Measurements from ENCODE around the gene SH3D21. TPM values are rescaled to one million over a fixed set of nuclear protein-coding genes. Genes with fewer than 3 reads are reported as not detected.
A peak's percentile ranks its signal among the peaks of the same experiment; 100 is the strongest.

The SH3D21 gene
- total RNA-seq (1 to 10 TPM; 2.6 to 2.7 TPM), polyA plus RNA-seq (under 1 TPM in 2 of 3 donors, not detected in 1; 0.19 to 0.35 TPM), total RNA-seq (3.7 to 8.2 (median 5.2) reads per million in 6 experiments)

- Mint-ChIP-seq H3K4me3 (peak within 1 kb of the TSS; percentile 94 to 98 (median 96)), H3K36me3 (peaks cover 0 to 33% (median 2%) of the 10 kb centered on the region in 3 donors), H3K4me1 (peaks cover 4 to 18% (median 13%) of the 10 kb centered on the region in 4 donors), H3K27me3 (no peaks in the 10 kb centered on the region), H3K27ac (peak within 1 kb of the TSS; percentile 68 to 98 (median 92)), H3K9me3 (no peaks in the 10 kb centered on the region)
- DNase-seq (peak in 8 of 10 donors; percentile 40 to 74 (median 48)), ATAC-seq (peak; percentile 46 to 48)
- POLR2A ChIA-PET: interaction anchor here (0.6 to 2.9 kb wide), 16 partner anchors 9 to 158 kb away, joined by 3 to 10 read pairs (median 4); partner anchors contain the start of genes EVA1B, LSM10 and THRAP3
Measured at GRCh38 chr1:36306210-36306901, at the start of gene SH3D21. Gene SH3D21 (plus strand): TSS chr1:36306368. CDS start chr1:36306421, 53 bp downstream.

DNA sequence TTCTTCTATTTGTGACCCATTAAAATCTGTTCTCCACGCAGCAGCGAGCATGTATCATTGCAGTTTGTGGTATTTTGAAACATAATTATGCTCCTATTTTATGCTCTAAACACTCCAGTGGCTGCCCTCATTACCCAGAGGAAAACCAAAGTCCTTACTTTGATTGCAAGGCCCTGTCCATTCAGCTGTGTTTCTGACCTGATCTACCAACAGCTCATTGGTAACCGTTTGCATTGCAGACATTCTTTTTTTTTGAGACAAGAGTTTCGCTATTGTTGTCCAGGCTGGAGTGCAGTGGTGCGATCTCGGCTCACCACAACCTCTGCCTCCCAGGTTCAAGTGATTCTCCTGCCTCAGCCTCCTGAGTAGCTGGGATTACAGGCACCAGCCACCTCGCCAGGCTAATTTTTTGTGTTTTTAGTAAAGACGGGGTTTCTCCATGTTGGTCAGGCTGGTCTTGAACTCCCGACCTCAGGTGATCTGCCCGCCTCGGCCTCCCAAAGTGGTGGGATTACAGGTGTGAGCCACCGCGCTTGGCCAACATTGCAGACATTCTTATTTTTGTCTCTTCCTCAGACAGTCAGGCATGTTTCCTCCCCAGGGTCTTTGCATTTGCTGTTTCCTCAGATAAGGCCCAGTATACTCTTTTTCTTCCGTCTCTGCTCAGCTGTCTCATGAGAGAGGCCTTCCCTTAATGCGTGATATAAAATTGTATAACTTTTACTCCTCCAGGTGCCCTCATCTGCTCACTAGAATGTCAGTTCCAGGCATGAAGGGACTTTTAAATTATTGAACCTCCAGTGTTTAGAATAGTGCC, 49.4 kb upstream of the SH3D21 start:
- Mint-ChIP-seq H3K36me3 (peaks cover 0 to 64% (median 8%) of the 10 kb centered on the region in 3 donors), H3K27ac (peak overlapping the region in 6 of 10 donors; percentile 30 to 70 (median 52)), H3K4me1 (peaks cover 14 to 64% (median 52%) of the 10 kb centered on the region in 4 donors), H3K27me3 (no peaks in the 10 kb centered on the region), H3K9me3 (no peaks in the 10 kb centered on the region), H3K4me3 (peak overlapping the region in 1 of 10 donors; percentile 7)
- DNase-seq: no peak
- no peak for ATAC-seq
- POLR2A ChIA-PET: no interaction called here

GRCh38 chr1:36257375-36257767, 48.8 kb upstream of the SH3D21 start:
- POLR2A ChIA-PET: no interaction called here
- Mint-ChIP-seq H3K27me3 (no peaks in the 10 kb centered on the region), H3K27ac (peak overlapping the region in 5 of 10 donors; percentile 43 to 70 (median 55)), H3K9me3 (no peaks in the 10 kb centered on the region), H3K4me3 (peak overlapping the region in 1 of 10 donors; percentile 7), H3K4me1 (peaks cover 12 to 59% (median 49%) of the 10 kb centered on the region in 4 donors), H3K36me3 (peaks cover 0 to 69% (median 9%) of the 10 kb centered on the region in 3 donors)
- ATAC-seq: no peak
- no peak for DNase-seq

- Mint-ChIP-seq H3K4me1 (peaks cover 14 to 50% (median 43%) of the 10 kb centered on the region in 4 donors), H3K4me3 (no peak overlapping the region), H3K36me3 (peaks cover 0 to 72% (median 9%) of the 10 kb centered on the region in 3 donors), H3K27ac (peak overlapping the region in 3 of 10 donors; percentile 10 to 55 (median 12)), H3K27me3 (no peaks in the 10 kb centered on the region), H3K9me3 (no peaks in the 10 kb centered on the region)
- ATAC-seq: no peak
- POLR2A ChIA-PET: no interaction called here
- DNase-seq: no peak
Measured at GRCh38 chr1:36258960-36259344, 47.2 kb upstream of the SH3D21 start.

DNA sequence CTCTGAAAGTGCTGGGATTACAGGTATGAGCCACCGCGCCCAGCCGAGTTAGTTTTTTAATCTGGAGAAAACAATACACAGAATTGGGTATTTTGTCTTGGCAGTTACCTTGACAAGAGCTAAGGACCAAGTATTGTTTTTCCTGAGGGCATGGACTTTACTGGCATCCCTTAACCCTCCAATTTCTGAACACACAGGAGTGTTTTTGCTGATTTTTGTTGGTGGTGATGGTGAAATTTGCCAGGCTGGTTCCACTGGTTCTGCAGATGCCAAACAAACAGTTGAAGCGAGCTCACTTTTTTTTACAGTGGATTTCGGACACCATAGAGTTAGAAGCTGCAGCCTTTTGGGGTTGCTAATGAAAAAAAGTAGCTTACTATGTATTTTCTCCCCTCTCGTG, 37.2 kb upstream of the SH3D21 start:
- Mint-ChIP-seq H3K27ac (peak overlapping the region in 6 of 10 donors; percentile 5 to 72 (median 34)), H3K4me1 (peaks cover 3 to 30% (median 19%) of the 10 kb centered on the region in 4 donors), H3K9me3 (no peaks in the 10 kb centered on the region), H3K27me3 (no peaks in the 10 kb centered on the region), H3K4me3 (no peak overlapping the region), H3K36me3 (peaks cover 0 to 57% (median 0%) of the 10 kb centered on the region in 3 donors)
- no peak for ATAC-seq
- no peak for DNase-seq
- POLR2A ChIA-PET: no interaction called here

DNA sequence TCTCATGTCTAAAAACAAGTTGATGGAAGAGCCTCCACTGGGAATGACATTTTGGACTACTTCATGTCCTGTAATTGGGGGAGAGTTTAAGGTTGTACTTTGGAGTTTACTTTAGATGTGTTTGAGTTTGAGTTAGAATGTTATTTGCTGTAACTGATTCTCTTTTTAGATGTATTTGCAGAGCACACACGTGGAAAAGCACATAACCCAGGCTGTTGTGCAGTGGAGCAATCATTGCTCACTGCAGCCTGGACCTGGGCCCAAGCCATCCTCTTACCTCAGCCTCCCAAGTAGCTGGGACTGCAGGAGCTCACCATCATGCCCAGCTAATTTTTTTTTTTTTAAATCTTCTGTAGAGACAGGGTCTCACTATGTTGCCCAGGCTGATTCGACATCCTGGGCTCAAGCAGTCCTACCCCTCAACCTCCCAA, 36.7 kb upstream of the SH3D21 start:
- H3K9me3 Mint-ChIP-seq: no peaks in the 10 kb centered on the region
- H3K27ac Mint-ChIP-seq: peak overlapping the region in 7 of 10 donors; percentile 5 to 72 (median 31)
- H3K27me3 Mint-ChIP-seq: no peaks in the 10 kb centered on the region
- peaks cover 0 to 26% (median 15%) of the 10 kb centered on the region in 4 donors for H3K4me1 Mint-ChIP-seq
- POLR2A ChIA-PET: no interaction called here
- DNase-seq (no peak), ATAC-seq (no peak)
- H3K36me3 Mint-ChIP-seq: peaks cover 0 to 57% (median 0%) of the 10 kb centered on the region in 3 donors
- no peak overlapping the region for H3K4me3 Mint-ChIP-seq

DNA sequence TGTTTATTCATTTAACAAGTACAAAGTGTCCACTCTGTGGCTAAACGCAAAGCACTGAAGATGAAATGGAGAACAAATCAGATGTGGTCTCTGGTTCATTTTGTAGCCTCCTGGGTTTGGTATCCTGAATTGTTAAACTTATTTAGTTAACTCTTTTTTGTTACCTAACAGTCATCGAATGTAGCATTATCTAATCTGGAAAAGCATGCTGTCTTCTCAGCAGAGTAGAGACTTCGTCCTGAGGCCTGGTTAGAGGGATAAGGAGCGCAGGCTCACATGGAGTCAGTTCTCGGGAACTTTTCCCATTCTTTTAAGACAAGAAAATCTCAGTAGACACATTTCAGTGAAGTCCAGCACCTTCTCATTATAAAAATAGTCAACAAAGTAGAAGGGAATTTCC, 33.1 kb upstream of the SH3D21 start:
- Mint-ChIP-seq H3K9me3 (no peaks in the 10 kb centered on the region), H3K27ac (peak overlapping the region in 3 of 10 donors; percentile 5 to 80 (median 25)), H3K4me1 (peaks cover 0 to 18% (median 8%) of the 10 kb centered on the region in 4 donors), H3K36me3 (peaks cover 0 to 53% (median 0%) of the 10 kb centered on the region in 3 donors), H3K4me3 (no peak overlapping the region), H3K27me3 (no peaks in the 10 kb centered on the region)
- ATAC-seq (no peak), DNase-seq (no peak)
- POLR2A ChIA-PET: no interaction called here

DNA sequence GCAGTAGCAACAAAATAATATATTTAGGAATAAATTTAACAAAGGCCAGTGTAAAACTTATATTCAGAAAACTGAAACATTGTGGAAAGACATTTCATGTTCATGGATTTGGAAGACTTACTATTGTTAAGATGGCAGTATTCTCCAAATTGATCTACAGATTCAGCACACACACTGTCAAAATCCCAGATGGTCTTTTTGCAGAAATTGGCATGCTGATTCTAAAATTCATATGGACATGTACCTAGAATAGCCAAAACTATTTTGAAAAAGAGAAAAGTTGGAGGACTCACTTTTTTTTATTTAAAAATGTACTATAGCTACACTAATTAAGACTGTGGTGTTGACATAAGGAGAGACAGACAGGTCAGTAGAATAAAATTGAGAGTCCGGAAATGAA, 32.0 kb upstream of the SH3D21 start:
- Mint-ChIP-seq H3K36me3 (peaks cover 0 to 46% (median 0%) of the 10 kb centered on the region in 3 donors), H3K4me1 (peaks cover 0 to 18% (median 7%) of the 10 kb centered on the region in 4 donors), H3K9me3 (no peaks in the 10 kb centered on the region), H3K4me3 (no peak overlapping the region), H3K27ac (peak overlapping the region in 2 of 10 donors; percentile 33 to 42), H3K27me3 (no peaks in the 10 kb centered on the region)
- POLR2A ChIA-PET: no interaction called here
- ATAC-seq: no peak
- DNase-seq: no peak

- H3K27ac Mint-ChIP-seq: peak overlapping the region in 1 of 10 donors; percentile 29
- peaks cover 0 to 46% (median 0%) of the 10 kb centered on the region in 3 donors for H3K36me3 Mint-ChIP-seq
- H3K4me1 Mint-ChIP-seq: peaks cover 3 to 24% (median 17%) of the 10 kb centered on the region in 4 donors
- POLR2A ChIA-PET: interaction anchor here (0.7 kb wide), 1 partner anchor 88 kb away, joined by 4 read pairs; no protein-coding TSS in a partner anchor
- no peak overlapping the region for H3K4me3 Mint-ChIP-seq
- H3K27me3 Mint-ChIP-seq: no peaks in the 10 kb centered on the region
- DNase-seq: no peak
- ATAC-seq: no peak
- no peaks in the 10 kb centered on the region for H3K9me3 Mint-ChIP-seq
Measured at GRCh38 chr1:36276688-36277087, 29.5 kb upstream of the SH3D21 start.

- POLR2A ChIA-PET: interaction anchor here (1.1 kb wide), 1 partner anchor 28 kb away, joined by 3 read pairs; no protein-coding TSS in a partner anchor
- H3K27me3 Mint-ChIP-seq: no peaks in the 10 kb centered on the region
- no peaks in the 10 kb centered on the region for H3K9me3 Mint-ChIP-seq
- ATAC-seq (no peak), DNase-seq (no peak)
- no peak overlapping the region for H3K4me3 Mint-ChIP-seq
- H3K27ac Mint-ChIP-seq: peak overlapping the region in 9 of 10 donors; percentile 17 to 86 (median 68)
- peaks cover 3 to 24% (median 15%) of the 10 kb centered on the region in 4 donors for H3K4me1 Mint-ChIP-seq
- H3K36me3 Mint-ChIP-seq: peaks cover 0 to 47% (median 0%) of the 10 kb centered on the region in 3 donors
Measured at GRCh38 chr1:36279110-36279788, 26.9 kb upstream of the SH3D21 start.

DNA sequence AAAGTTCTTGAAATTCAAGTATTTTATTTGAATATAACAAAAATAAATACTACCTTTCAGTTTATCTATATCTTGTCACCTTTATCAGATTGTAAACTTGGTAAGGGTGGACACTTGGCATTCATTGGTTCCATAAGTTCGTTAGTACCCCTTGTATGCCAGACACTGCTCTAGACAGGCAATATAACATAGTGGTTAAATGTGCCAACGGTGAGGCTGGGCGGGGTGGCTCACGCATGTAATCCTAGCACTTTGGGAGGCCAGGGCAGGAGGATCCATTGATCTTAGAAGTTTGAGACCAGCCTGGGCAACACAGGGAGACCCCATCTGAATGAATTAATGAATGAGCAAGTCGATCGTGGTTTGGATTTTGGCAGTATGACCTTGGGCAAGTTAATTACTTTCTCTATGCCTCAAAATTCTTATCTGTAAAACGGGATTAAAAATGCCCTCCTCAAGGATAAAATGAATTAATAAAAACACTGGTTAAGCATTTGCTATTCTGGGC, 26.3 kb upstream of the SH3D21 start:
- ATAC-seq (no peak), DNase-seq (no peak)
- Mint-ChIP-seq H3K27ac (peak overlapping the region; percentile 39 to 86 (median 78)), H3K27me3 (no peaks in the 10 kb centered on the region), H3K36me3 (peaks cover 0 to 51% (median 0%) of the 10 kb centered on the region in 3 donors), H3K4me1 (peaks cover 3 to 24% (median 15%) of the 10 kb centered on the region in 4 donors), H3K9me3 (no peaks in the 10 kb centered on the region), H3K4me3 (no peak overlapping the region)
- POLR2A ChIA-PET: interaction anchor here (1.1 kb wide), 1 partner anchor 27 kb away, joined by 3 read pairs; no protein-coding TSS in a partner anchor

- POLR2A ChIA-PET: no interaction called here
- no peak for DNase-seq
- H3K4me3 Mint-ChIP-seq: no peak overlapping the region
- peaks cover 4 to 73% (median 8%) of the 10 kb centered on the region in 3 donors for H3K36me3 Mint-ChIP-seq
- ATAC-seq: no peak
- H3K9me3 Mint-ChIP-seq: no peaks in the 10 kb centered on the region
- peaks cover 5 to 33% (median 21%) of the 10 kb centered on the region in 4 donors for H3K4me1 Mint-ChIP-seq
- peak overlapping the region in 6 of 10 donors; percentile 25 to 72 (median 31) for H3K27ac Mint-ChIP-seq
- H3K27me3 Mint-ChIP-seq: no peaks in the 10 kb centered on the region
Measured at GRCh38 chr1:36284061-36284460, 22.1 kb upstream of the SH3D21 start.

All from naive thymus-derived CD8-positive, alpha-beta T cell (primary cell).